ENCODE measurements around the gene SV2C.

SV2C gene

GRCh38 chr5:76256116-76256889 lies 173.1 kb downstream of the SV2C start:
- Histone ChIP-seq H3K27me3 (ENCODE audit: control insufficient read depth, insufficient read depth, low read length) (no peaks in the 10 kb centered on the region), H3K9ac (no peak overlapping the region), H3K4me3 (ENCODE audit: low read depth, low read length) (no peak overlapping the region), H2AFZ (no peak overlapping the region), H3K4me1 (no peaks in the 10 kb centered on the region), H3K4me2 (ENCODE audit: low read length) (peak overlapping the region; percentile 61), H3K9me3 (ENCODE audit: control insufficient read depth, low read length) (no peaks in the 10 kb centered on the region), H3K79me2 (no peaks in the 10 kb centered on the region), H3K36me3 (ENCODE audit: control insufficient read depth, insufficient read depth, low read length) (no peaks in the 10 kb centered on the region), H3K27ac (no peak overlapping the region)
- peak; percentile 51 for TF ChIP-seq CTCF (IDR thresholded peaks at IDR 0.05)

- no peak overlapping the region for H3K4me3 ChIP-seq (ENCODE audit: low read depth, low read length)
- H3K79me2 ChIP-seq, result no peaks in the 10 kb centered on the region
- H3K4me1 ChIP-seq, result no peaks in the 10 kb centered on the region
- H3K27me3 ChIP-seq (ENCODE audit: control insufficient read depth, insufficient read depth, low read length), result no peaks in the 10 kb centered on the region
- no peak overlapping the region for H3K4me2 ChIP-seq (ENCODE audit: low read length)
- H2AFZ ChIP-seq, result no peak overlapping the region
- H3K36me3 ChIP-seq (ENCODE audit: control insufficient read depth, insufficient read depth, low read length), result no peaks in the 10 kb centered on the region
- no peak for TF ChIP-seq CTCF (IDR thresholded peaks at IDR 0.05)
- no peak overlapping the region for H3K9ac ChIP-seq
- no peak overlapping the region for H3K27ac ChIP-seq
- no peaks in the 10 kb centered on the region for H3K9me3 ChIP-seq (ENCODE audit: control insufficient read depth, low read length)
These were observed 174.1 kb downstream of the SV2C start for GRCh38 chr5:76257225-76257833.

GRCh38 chr5:76257897-76258296 lies 174.7 kb downstream of the SV2C start:
- no peaks in the 10 kb centered on the region for H3K9me3 ChIP-seq (ENCODE audit: control insufficient read depth, low read length)
- H3K9ac ChIP-seq, result no peak overlapping the region
- H3K4me1 ChIP-seq, result no peaks in the 10 kb centered on the region
- H3K4me3 ChIP-seq (ENCODE audit: low read depth, low read length), result no peak overlapping the region
- H3K79me2 ChIP-seq, result no peaks in the 10 kb centered on the region
- no peaks in the 10 kb centered on the region for H3K27me3 ChIP-seq (ENCODE audit: control insufficient read depth, insufficient read depth, low read length)
- no peaks in the 10 kb centered on the region for H3K36me3 ChIP-seq (ENCODE audit: control insufficient read depth, insufficient read depth, low read length)
- no peak overlapping the region for H2AFZ ChIP-seq
- no peak overlapping the region for H3K4me2 ChIP-seq (ENCODE audit: low read length)
- no peak overlapping the region for H3K27ac ChIP-seq
- TF ChIP-seq CTCF (IDR thresholded peaks at IDR 0.05), result no peak

GRCh38 chr5:76264681-76265080 lies 181.5 kb downstream of the SV2C start:
- no peak overlapping the region for H3K9ac ChIP-seq
- H3K36me3 ChIP-seq (ENCODE audit: control insufficient read depth, insufficient read depth, low read length), result no peaks in the 10 kb centered on the region
- no peak overlapping the region for H3K4me3 ChIP-seq (ENCODE audit: low read depth, low read length)
- H3K27me3 ChIP-seq (ENCODE audit: control insufficient read depth, insufficient read depth, low read length), result no peaks in the 10 kb centered on the region
- no peaks in the 10 kb centered on the region for H3K9me3 ChIP-seq (ENCODE audit: control insufficient read depth, low read length)
- H3K79me2 ChIP-seq, result no peaks in the 10 kb centered on the region
- no peak for TF ChIP-seq CTCF (IDR thresholded peaks at IDR 0.05)
- H2AFZ ChIP-seq, result no peak overlapping the region
- H3K4me1 ChIP-seq, result no peaks in the 10 kb centered on the region
- no peak overlapping the region for H3K4me2 ChIP-seq (ENCODE audit: low read length)
- H3K27ac ChIP-seq, result no peak overlapping the region
